Measurements from ENCODE around the gene MICALL1.
"Not testable (repeated sequence)": the region's sequence is repeated elsewhere in the genome, so short reads cannot be mapped to it uniquely, and the experiment has no call there.

GRCh38 chr22:37947142-37947795 is 41.2 kb downstream of the MICALL1 start:
- TF ChIP-seq CTCF, POLR2A (IDR thresholded peaks at IDR 0.05): not testable (repeated sequence)
